HepG2 (cell line): ENCODE measurements around the gene PDXDC1. TPM values are rescaled to one million over a fixed set of nuclear protein-coding genes. Genes with fewer than 3 reads are reported as not detected.

Experiments used
- ARID3A ChIP-seq: IDR thresholded peaks from 2 replicates; pipeline ENCODE4 v1.6.1; 2012; ENCODE audit warnings: low read depth, low read length, improper control_type of control experiment
- BORCS8-MEF2B ChIP-seq: sonication (generic); formaldehyde crosslinking; IDR thresholded peaks from 2 replicates; pipeline ENCODE4 v1.8.0; 2022; ENCODE audit warnings: mild to moderate bottlenecking, missing genetic modification reagents
- IRF2 ChIP-seq: IDR thresholded peaks from 2 replicates; pipeline ENCODE4 v1.6.1; 2018; ENCODE audit warnings: missing genetic modification reagents, missing compliant biosample characterization
- MED1 ChIP-seq: sonication (generic); formaldehyde crosslinking; IDR thresholded peaks from 2 replicates; pipeline ENCODE4 v1.4.0; 2020; ENCODE audit warnings: missing genetic modification reagents
- MIXL1 ChIP-seq: IDR thresholded peaks from 2 replicates; pipeline ENCODE4 v1.6.1; 2016
- MZF1 ChIP-seq: sonication (generic); formaldehyde crosslinking; IDR thresholded peaks from 2 replicates; pipeline ENCODE4 v1.8.1; 2023; ENCODE audit warnings: mild to moderate bottlenecking, missing genetic modification reagents, borderline replicate concordance
- PAXIP1 ChIP-seq: sonication (generic); formaldehyde crosslinking; conservative IDR thresholded peaks from 2 replicates; pipeline ENCODE4 v1.4.0; 2020; ENCODE audit warnings: mild to moderate bottlenecking, missing genetic modification reagents, moderate library complexity
- POLR2G ChIP-seq: fragments of 200-400 bp; formaldehyde crosslinking; IDR thresholded peaks from 2 replicates; pipeline ENCODE4 v1.6.1; 2018; ENCODE audit warnings: mild to moderate bottlenecking, low read depth, low read length, moderate library complexity
- RARA ChIP-seq: IDR thresholded peaks from 2 replicates; pipeline ENCODE4 v1.6.1; 2016; ENCODE audit warnings: missing genetic modification reagents, missing compliant biosample characterization
- REST ChIP-seq, 2 experiments: IDR thresholded peaks; 2 replicates each; pipeline ENCODE4 v1.6.1; 2011 to 2012; ENCODE audit warnings: low read length in 2 of 2, borderline replicate concordance in 1 of 2, low read depth in 1 of 2, mild to moderate bottlenecking in 1 of 2, moderate library complexity in 1 of 2
- TEAD3 ChIP-seq: optimal IDR thresholded peaks from 2 replicates; pipeline ENCODE3; 2016; ENCODE audit warnings: borderline replicate concordance
- ZNF260 ChIP-seq: sonication (generic); formaldehyde crosslinking; IDR thresholded peaks from 2 replicates; pipeline ENCODE4 v1.4.0; 2020; ENCODE audit warnings: missing genetic modification reagents, low read depth, mild to moderate bottlenecking, borderline replicate concordance
- ZNF687 ChIP-seq: sonication (generic); formaldehyde crosslinking; IDR thresholded peaks from 2 replicates; pipeline ENCODE4 v1.5.1; 2020; ENCODE audit warnings: mild to moderate bottlenecking, missing genetic modification reagents, moderate library complexity
- ZNF790 ChIP-seq: sonication (generic); formaldehyde crosslinking; IDR thresholded peaks from 2 replicates; pipeline ENCODE4 v1.8.0; 2022; ENCODE audit warnings: missing genetic modification reagents, mild to moderate bottlenecking, borderline replicate concordance
- ZNF841 ChIP-seq: sonication (generic); formaldehyde crosslinking; IDR thresholded peaks from 2 replicates; pipeline ENCODE4 v1.8.1; 2023; ENCODE audit warnings: missing genetic modification reagents, borderline replicate concordance
- polyA plus RNA-seq, 8 experiments: library from polyadenylated mRNA; depleted of rRNA in 3 of 8; stranded (reverse) in 7 of 8; unstranded in 1 of 8; fragments of >200 nt; fragmentation: Illumina TruSeq in 4 of 8; extraction: Trizol in 4 of 8; gene quantifications; 2 replicates each; pipeline versions ENCODE4 v1.2.1 to v1.2.3, GENCODE V29; 2011 to 2016; ENCODE audit warnings: low read depth in 4 of 8, missing spikeins in 1 of 8, mixed read lengths in 1 of 8; ENCODE audit not compliant: insufficient read depth in 1 of 8
- total RNA-seq, 5 experiments: library from RNA; depleted of rRNA; stranded (reverse); fragments of >200 nt; fragmentation: Illumina TruSeq; extraction: Trizol; gene quantifications; 2 replicates each; pipeline ENCODE4 v1.2.3, GENCODE V29; 2016; ENCODE audit warnings: low read depth in 1 of 5

PDXDC1 gene
- total and polyA plus RNA-seq, 2 of the 13 experiments (the other 11 are each of a cell fraction or from before 2014, with no cell fraction given), result 133 to 169 TPM

GRCh38 chr16:15057681-15058417 is 83.0 kb downstream of the PDXDC1 start (continued):
- no peak for TF ChIP-seq REST (IDR thresholded peaks at IDR 0.05; ENCODE audit: borderline replicate concordance in 1 of 2, low read depth in 1 of 2, low read length in 2 of 2)
- TF ChIP-seq PAXIP1 (CRISPR knock-in tag), result peak; percentile 58; the same call in 1 of the 2 replicates
- TF ChIP-seq MED1, result no peak
- TF ChIP-seq BORCS8-MEF2B (CRISPR knock-in tag), result peak; percentile 56; the same call in 1 of the 2 replicates
- TF ChIP-seq TEAD3, result peak; percentile 5
- TF ChIP-seq ZNF790 (CRISPR knock-in tag), result no peak
- TF ChIP-seq ARID3A, result no peak
- TF ChIP-seq MIXL1, result peak; percentile 50; the same call in 1 of the 2 replicates
- TF ChIP-seq ZNF260 (CRISPR knock-in tag), result no peak
- TF ChIP-seq MZF1 (CRISPR knock-in tag), result no peak
- no peak for TF ChIP-seq ZNF841 (CRISPR knock-in tag)
- TF ChIP-seq IRF2, result 0 out of 2 replicates have a peak, but pooled peaks have one; percentile 11
- peak; percentile 26; the same call in 1 of the 2 replicates for TF ChIP-seq ZNF687
- TF ChIP-seq POLR2G, result 0 out of 2 replicates have a peak, but pooled peaks have one; percentile 11
- TF ChIP-seq RARA (CRISPR knock-in tag), result peak; percentile 55
